ENCODE data around the gene TES. TPM values are rescaled to one million over a fixed set of nuclear protein-coding genes. Genes with fewer than 3 reads are reported as not detected.
"Not testable (repeated sequence)": the region's sequence is repeated elsewhere in the genome, so short reads cannot be mapped to it uniquely, and the experiment has no call there.

TES gene, protein sequence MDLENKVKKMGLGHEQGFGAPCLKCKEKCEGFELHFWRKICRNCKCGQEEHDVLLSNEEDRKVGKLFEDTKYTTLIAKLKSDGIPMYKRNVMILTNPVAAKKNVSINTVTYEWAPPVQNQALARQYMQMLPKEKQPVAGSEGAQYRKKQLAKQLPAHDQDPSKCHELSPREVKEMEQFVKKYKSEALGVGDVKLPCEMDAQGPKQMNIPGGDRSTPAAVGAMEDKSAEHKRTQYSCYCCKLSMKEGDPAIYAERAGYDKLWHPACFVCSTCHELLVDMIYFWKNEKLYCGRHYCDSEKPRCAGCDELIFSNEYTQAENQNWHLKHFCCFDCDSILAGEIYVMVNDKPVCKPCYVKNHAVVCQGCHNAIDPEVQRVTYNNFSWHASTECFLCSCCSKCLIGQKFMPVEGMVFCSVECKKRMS
- 19.0 TPM for total RNA-seq
- long read RNA-seq, transcript TES-201 (7 exons, 2,782 nt) = major isoform, 37 of 44 reads
- long read RNA-seq, partial matches to known transcripts = 1 of 44 reads
- long read RNA-seq, other reads (novel, unspliced or antisense) = 4 of 44 reads

DNA sequence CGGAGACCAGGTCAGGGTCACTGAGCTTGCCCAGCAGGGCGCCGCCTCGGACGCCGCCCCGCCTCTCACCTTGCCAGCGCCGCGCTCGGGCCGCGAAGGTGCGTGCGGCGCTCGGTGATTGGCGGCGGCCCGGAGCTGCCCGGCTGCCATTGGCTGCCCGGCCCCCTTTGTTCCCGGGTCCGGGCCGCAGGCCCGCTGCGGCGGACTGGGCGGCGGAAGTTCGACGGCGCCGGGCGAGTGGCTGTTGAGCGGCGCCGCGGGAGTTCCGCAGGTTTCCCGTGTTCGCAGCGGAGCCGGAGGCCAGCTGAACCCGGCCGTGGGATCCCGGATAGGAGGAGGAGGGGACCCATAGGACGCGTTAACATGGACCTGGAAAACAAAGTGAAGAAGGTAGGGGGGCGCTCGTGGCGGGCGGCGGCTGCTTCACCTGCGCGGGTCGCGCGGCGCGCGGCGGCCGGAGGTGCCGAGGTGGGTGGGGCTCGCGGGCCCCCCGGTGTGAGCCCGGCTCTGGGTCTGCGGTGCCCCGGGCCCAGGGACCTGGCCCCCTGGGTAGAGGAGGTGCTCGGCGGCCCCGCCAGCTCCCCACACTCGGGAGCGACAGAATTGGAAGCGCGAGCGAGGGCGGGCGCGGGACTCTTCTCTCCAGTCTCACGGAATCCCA lies at the start of gene TES:
TSS of gene TES (plus strand) at position 195 of the 661 bp plus-strand sequence. CDS start at position 364, 169 bp downstream.
- ATAC-seq (ENCODE audit: poor library complexity) (peak; percentile 92), DNase-seq (peak; percentile 81)
- intact Hi-C loops (cut with DNase I) = no loop called here

DNA sequence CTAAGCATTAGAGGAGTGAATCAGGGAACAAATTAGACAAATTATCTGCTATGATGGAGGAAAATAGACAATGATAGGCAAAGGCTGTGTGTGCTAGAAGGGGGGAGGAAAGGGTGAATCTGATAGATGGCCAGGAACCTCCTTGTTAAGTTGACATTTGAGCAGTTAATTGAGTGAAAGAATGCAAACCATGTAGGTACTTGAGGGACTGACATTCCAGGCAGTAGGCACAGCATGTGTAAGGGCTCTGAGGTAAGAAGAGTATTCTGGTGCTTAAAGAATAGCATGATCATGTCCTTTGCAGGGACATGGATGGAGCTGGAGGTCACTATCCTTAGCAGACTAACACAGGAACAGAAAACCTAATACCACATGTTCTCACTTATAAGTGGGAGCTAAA lies 48.6 kb upstream of the TES start:
- ATAC-seq (ENCODE audit: poor library complexity) = peak; percentile 90
- DNase-seq = no peak
- intact Hi-C loops (cut with DNase I) = no loop called here

DNA sequence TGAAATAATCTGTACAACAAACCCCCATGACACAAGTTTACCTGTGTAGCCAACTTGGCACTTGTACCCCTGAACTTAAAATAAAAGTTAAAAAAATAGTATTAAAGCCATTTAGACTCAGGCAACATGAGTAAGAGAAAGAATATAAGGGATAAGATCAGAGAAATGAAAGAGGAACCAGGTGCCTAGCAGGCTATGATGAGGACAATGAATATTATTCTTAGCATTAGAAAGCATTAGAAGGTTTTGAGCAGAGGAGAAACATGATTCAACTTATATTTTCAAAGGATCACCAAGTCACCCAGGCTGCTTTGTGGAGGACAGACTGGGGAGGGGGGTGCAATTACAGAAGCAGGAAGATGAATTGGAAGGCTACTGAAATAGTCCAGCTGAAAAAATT lies 48.1 kb upstream of the TES start:
- ATAC-seq (ENCODE audit: poor library complexity) = no peak
- intact Hi-C loops (cut with DNase I) = no loop called here
- no peak for DNase-seq

DNA sequence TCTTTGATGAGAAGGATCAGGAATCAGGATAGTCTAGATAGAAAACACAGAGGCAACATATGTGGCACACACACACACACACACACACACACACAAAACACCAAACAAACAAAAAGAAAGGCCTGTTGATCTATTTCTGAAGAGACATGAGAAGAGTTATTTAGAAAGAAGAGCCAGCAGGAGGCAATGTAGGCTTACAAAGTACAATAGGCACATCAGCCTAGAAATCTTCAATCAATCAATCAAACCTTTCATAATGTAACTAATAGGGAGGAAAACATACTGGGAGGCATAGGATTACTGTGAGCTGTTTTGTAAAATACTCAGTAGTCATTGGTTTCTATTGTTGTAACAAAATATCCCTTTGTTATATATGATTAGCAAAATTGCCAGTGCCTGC lies 47.3 kb upstream of the TES start:
- DNase-seq = no peak
- ATAC-seq (ENCODE audit: poor library complexity) = no peak
- intact Hi-C loops (cut with DNase I) = no loop called here

DNA sequence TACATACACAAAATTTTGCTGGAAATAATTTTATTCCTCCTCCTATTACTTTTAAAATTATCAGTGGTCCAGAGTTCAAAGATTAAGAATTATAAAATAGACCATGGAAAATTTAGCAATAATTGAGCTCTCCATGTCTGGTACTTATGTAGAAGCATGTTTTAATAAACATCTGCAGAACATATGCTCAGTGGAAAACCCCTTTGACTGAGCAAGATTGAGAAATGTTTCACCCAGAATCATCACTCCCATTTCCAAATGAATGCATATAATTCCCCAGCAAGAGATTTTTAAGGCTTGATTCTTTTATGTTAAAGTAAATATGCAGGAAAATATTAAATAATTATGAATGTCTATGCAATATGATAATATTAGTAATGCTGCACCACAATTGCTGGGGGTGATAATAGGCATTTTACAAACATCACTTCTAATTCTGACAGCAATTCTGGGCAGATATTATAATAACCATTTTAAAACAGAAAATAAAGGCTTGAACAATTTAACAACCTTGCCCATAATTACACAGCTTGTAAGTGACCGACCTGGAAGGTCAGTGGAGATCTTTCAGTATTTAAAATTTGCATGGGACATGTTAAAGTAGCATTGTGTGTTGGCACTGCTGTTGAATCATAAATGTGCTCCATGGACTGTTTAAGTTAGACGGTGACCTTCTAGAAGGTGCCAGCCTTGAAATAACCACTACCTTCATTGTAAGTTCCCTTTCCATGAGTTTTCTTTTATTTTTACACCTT lies 45.6 kb upstream of the TES start:
- ATAC-seq (ENCODE audit: poor library complexity) (no peak), DNase-seq (no peak)
- intact Hi-C loops (cut with DNase I) = no loop called here

DNA sequence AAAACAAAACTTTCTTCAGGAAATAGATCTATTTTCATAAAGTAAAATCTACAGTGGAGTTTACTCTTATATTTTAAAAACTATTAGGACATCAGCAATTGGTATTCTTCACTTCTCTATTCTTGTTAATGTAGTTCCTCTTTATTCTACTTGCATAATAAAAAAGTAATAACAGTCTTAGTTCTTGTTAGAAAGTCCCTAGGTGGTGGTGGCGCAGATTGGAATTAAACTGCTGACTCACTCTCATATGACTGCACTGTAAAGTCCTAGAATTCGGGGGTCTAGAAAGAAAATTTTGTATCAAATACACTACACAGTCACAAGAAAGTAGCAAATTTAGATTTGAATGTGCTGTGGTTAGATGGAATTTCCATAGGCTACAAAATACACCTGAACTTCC lies 44.6 kb upstream of the TES start:
- DNase-seq (no peak), ATAC-seq (ENCODE audit: poor library complexity) (no peak)
- intact Hi-C loops (cut with DNase I) = no loop called here

DNA sequence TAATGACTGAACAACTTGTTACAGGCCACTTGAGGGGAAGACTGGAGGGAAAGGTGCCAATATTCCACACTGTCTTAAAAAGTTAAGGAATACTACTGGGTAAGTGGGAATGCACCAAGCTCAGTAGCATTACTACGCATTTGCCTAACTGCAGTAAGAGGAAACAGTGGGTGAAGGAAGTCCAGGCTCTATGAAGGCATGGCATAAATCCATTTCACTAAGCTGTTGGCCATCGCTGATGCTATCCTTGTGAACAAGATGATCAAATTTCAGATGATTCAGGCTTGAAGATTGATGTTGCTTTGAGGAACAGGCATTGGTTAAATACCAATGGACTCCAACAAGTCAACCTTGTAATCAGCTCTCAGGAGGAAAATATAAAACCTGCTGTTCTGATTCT lies 44.2 kb upstream of the TES start:
- intact Hi-C loops (cut with DNase I) = no loop called here
- DNase-seq = no peak
- ATAC-seq (ENCODE audit: poor library complexity) = no peak

DNA sequence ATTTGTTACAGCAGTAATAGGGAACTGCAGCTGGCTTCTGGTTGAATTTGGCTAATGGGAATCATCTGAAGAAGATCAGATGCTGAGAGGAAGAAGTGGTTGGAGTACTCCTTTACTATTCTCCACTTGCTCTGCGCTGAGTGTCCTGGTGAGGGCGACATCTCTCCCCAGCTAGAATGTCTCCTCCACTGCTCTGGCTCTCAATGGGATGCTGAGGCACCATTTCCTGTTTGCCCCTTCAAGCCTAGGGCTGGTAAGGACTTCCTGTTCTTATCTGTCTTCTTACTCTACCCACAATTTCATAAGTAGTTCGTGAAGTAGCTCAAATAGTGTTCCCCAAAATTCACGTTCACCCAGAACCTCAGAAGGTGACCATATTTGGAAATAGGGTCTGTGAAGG lies 43.2 kb upstream of the TES start:
- intact Hi-C loops (cut with DNase I) = no loop called here
- ATAC-seq (ENCODE audit: poor library complexity) = no peak
- no peak for DNase-seq

DNA sequence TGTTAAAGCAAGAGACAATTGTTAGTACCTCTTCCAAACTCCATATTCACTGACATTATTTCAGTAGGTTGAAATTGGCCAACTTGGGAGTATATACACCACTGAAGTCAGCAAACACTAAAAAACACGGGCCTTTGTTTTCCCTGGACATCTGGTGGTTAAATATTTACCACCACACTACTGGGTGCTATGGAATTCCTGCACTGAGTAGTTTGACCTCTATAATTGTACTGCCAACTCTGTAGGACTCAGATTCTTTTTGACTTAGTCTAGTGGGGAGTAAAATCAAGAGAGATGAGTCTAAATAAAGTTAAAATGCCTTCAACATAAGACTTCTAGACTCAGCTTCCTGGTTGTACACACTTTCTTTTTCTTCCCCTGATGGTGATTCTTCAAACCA lies 41.3 kb upstream of the TES start:
- DNase-seq (no peak), ATAC-seq (ENCODE audit: poor library complexity) (peak; percentile 39)
- intact Hi-C loops (cut with DNase I) = no loop called here

DNA sequence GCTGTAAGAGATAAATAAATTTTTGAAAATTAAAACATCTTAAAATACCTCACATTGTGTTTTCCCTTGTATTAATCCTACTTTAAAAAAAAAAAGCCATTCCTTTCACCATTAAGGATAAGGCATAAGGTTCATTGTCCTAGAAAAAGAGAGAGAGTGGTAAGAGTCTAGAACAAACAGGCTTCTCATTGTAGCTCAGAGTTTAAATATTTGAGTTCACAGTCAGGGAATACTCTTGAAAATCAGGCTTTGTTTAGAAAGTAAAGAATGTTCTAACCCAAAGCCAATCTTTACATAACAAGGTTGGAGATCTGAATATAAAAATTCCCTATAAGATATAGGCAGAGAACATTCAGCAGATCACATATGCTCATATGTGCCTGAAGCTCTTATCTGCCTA lies 40.2 kb upstream of the TES start:
- DNase-seq (no peak), ATAC-seq (ENCODE audit: poor library complexity) (no peak)
- intact Hi-C loops (cut with DNase I) = loop anchor here (5.0 kb wide), 1 partner anchor 637 kb away; no protein-coding TSS in a partner anchor

DNA sequence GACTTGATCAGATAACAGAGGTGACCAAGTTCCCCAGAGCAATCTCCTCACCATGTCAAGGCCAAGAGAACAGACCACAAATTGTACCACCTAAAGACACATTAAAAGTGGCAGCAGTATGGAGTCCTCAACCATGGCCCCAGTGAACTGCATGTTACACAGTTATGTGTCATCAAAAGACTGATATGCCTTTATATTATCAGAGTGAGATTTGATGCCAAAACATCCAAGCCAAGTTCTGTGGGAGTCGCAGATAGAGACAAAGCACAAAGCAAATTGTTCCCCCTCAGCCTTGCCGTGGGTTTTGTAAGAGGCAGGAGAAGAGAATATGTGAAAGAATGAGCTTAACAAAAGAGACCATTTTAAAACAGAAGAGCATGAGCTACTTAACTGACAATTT lies 39.2 kb upstream of the TES start:
- no peak for ATAC-seq (ENCODE audit: poor library complexity)
- intact Hi-C loops (cut with DNase I) = loop anchor here (5.0 kb wide), 1 partner anchor 636 kb away; no protein-coding TSS in a partner anchor

DNA sequence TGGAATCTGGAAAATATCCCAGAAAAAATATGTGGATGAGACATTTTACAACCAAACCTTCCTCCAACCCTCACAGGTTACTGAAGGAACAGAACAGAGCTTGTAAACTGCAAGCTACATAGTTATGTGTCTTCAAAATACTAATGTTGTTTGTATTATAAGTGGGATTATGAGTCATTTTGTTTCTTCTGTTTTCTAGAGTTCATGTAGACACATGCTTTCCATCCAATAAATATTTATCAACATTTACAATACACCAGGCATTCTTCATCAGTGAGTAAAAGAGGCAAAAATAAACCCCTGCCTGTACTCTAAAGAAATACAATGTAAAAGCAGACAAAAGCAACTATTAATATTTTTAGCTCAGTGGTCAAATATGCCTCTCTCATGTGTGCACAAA lies 38.0 kb upstream of the TES start:
- DNase-seq = no peak
- no peak for ATAC-seq (ENCODE audit: poor library complexity)
- intact Hi-C loops (cut with DNase I) = loop anchor here (5.0 kb wide), 1 partner anchor 635 kb away; no protein-coding TSS in a partner anchor

More for the DNA sequence above, 39.2 kb upstream of the TES start:
- DNase-seq = no peak

DNA sequence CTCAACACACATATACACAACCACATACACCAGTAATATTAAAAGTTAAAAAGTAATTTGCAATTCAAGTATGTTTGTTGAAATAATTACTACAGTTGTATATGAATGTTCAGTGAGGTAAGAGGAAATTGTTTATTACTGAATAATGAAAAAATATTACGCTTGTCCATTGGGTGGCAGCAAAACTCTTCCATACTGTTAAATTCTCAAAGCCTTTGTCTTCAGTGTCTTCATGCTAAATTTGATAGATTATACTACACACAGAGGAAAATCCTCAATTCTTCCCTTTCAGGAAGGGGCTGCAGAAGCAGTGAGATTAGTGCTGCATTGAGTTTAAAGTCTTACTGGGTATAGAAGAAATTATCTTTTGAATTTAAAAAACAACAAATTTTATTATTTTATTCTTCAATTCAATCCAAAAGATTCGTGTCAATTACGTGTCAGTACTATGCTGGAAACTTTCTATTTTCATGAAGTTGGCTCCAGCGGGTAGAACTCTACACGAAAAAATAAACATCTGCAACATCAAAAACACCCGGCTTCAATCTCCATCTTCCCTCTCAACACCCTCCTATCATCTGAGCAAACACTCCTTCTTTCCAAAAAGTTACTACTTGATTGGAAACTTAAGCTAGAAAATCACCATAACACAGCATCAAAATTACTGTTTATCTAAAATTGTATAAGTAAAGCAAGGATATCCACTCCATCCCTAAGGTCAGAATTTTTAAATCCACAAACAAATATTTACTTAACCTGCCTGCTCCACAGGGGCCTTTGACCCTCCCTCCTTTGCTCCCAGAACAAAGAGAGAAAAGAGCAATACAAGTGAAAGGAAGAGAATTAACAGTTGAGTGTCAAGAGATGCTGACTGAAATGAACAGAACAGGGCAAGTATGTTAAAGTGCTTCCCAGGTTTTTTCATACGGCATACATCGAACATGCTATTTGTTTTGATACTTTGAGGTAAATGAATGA lies 37.0 kb upstream of the TES start:
- ATAC-seq (ENCODE audit: poor library complexity) (peak; percentile 71), DNase-seq (no peak)
- intact Hi-C loops (cut with DNase I) = loop anchor here (5.0 kb wide), 1 partner anchor 634 kb away; no protein-coding TSS in a partner anchor

DNA sequence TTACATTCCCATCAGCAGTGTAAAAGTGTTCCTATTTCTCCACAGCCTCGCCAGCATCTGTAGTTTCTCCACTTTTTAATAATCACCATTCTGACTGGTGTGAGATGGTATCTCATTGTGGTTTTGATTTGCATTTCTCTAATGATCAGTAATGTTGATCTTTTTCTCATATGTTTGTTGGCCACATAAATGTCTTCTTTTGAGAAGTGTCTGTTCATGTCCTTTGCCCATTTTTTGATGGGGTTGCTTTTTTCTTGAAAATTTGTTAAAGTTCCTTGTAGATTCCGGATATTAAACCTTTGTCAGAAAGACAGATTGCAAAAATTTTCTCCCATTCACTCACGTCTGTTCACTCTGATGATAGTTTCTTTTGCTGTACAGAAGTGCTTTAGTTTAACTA lies 35.2 kb upstream of the TES start:
- ATAC-seq (ENCODE audit: poor library complexity); DNase-seq: not testable (repeated sequence)
- intact Hi-C loops (cut with DNase I) = loop anchor here (5.0 kb wide), 2 partner anchors 62 to 417 kb away; no protein-coding TSS in a partner anchor

DNA sequence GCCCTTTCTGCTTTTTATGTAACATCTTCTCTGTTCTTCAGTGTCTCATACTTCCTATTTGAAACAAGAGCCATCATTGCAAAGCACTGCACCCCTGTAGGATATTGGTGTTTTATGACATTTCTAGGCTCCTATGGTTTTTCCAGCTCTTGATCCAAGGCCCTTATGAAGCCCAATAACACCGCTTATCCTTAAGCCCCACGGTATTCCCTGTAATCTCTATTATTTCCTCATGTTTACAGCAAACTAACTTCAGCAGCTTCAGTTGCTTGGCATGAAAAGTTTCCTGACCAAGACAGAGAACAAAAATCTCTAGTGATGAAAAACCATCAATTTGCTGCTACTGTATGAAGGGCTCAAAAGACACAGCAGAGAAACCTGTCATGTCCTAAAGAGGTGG lies 34.1 kb upstream of the TES start:
- intact Hi-C loops (cut with DNase I) = loop anchor here (5.0 kb wide), 2 partner anchors 61 to 416 kb away; no protein-coding TSS in a partner anchor
- DNase-seq (no peak), ATAC-seq (ENCODE audit: poor library complexity) (no peak)

DNA sequence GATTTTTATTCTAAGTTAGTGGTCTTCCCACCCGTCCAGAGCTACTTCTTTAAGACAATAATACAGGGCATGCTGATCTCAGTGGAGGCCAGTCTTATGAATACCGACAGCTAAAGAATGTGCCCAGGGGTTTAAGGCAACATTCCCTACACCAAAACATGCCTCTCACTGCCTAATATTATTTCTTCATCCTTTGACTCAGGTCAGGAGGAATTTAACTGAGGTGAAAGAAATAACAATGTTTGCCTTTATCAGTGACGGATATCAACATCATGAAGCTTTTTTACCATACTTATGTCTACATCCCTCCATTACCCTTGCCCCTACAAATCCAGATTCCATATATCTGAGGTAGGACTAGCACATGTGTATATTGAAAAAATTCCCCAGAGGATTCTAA lies 33.3 kb upstream of the TES start:
- ATAC-seq (ENCODE audit: poor library complexity) (no peak), DNase-seq (no peak)
- intact Hi-C loops (cut with DNase I) = loop anchor here (5.0 kb wide), 2 partner anchors 60 to 415 kb away; no protein-coding TSS in a partner anchor

DNA sequence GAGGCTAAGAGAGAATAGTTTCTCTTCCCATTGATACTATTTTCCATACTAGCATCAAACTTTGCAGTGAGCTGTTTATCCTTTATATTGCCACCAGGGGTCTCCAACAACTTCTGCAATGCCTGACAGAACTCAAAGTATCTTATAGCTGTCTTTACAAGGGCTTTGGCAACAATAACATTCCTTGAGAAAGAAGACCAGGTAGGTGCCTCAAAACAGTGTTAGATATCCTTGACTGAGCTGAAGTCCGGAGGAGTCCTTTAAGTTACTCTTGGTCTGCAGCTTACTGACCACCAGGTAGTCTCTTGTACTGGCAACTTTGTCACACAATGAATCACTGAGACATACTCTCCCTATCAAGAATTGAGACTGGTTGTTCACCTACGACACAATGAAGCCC lies 30.0 kb upstream of the TES start:
- intact Hi-C loops (cut with DNase I) = no loop called here
- ATAC-seq (ENCODE audit: poor library complexity) (peak; percentile 78), DNase-seq (no peak)

DNA sequence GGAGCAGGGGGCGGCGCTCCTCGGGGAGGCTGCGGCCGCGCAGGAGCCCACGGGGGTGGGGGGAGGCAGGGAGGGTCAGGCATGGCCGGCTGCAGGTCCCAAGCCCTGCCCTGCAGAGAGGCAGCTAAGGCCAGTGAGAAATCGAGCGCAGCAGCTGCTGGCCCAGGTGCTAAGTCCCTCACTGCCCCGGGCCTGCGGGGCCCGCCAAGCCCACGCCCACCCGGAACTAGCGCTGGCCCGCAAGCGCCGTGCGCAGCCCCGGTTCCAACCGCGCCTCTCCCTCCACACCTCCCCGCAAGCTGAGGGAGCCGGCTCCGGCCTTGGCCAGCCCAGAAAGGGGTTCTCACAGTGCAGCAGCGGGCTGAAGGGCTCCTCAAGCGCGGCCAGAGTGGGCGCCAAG lies 28.3 kb upstream of the TES start:
- peak; percentile 27 for DNase-seq
- ATAC-seq (ENCODE audit: poor library complexity) = no peak
- intact Hi-C loops (cut with DNase I) = no loop called here

Measured in Right ventricle myocardium superior (tissue), 1 donor.